Lower lobe of right lung (tissue), 2 donors: ENCODE results near the gene RHOBTB3. TPM values are rescaled to one million over a fixed set of nuclear protein-coding genes. Genes with fewer than 3 reads are reported as not detected.

Experiments
- ATAC-seq, 2 donors: fragments of 200-7000 bp; cut with Tn5 transposase; one replicate each; pipeline ENCODE4 v1.9.1; 2020 to 2022; ENCODE audit warnings: mild to moderate bottlenecking in 2 of 2, moderate library complexity in 2 of 2
- DNase-seq: peaks from one replicate; pipeline ENCODE4 v3.0.0-alpha.2; 2020
- H3K27ac ChIP-seq: fragments of 200-600 bp; one replicate; pipeline ENCODE4 v1.8.0; 2022
- H3K27me3 ChIP-seq: fragments of 200-600 bp; one replicate; pipeline ENCODE4 v1.8.0; 2022; ENCODE audit warnings: low read depth
- H3K36me3 ChIP-seq: fragments of 200-600 bp; one replicate; pipeline ENCODE4 v1.8.0; 2022; ENCODE audit warnings: mild to moderate bottlenecking
- H3K4me1 ChIP-seq: fragments of 200-600 bp; one replicate; pipeline ENCODE4 v1.8.0; 2022
- H3K4me3 ChIP-seq: fragments of 200-600 bp; one replicate; pipeline ENCODE4 v1.8.0; 2022; ENCODE audit warnings: mild to moderate bottlenecking
- H3K9me3 ChIP-seq: fragments of 200-600 bp; one replicate; pipeline ENCODE4 v1.8.0; 2022
- CTCF ChIP-seq: fragments of 200-600 bp; IDR thresholded peaks from one replicate; pipeline ENCODE4 v1.8.0; 2022; ENCODE audit warnings: antibody characterized with exemption, mild to moderate bottlenecking
- intact Hi-C: fragments of 100-400 bp; cut with DNase I; formaldehyde crosslinking; loops from one replicate; pipeline ENCODE4 v1.11.0; 2022
- total RNA-seq: library from RNA; stranded (reverse); fragmentation: NEBNext Ultra II Directional; extraction: Animal tissue kit (Norgen Biotek cat#: 25700); gene quantifications from one replicate; pipeline ENCODE4 v1.2.1, GENCODE V29; 2021
- donor health status: DM: no; HTN: yes; CAD: no; lungs with severe emphysema.

RHOBTB3 gene
- total RNA-seq, 1 donor from 2014 or later = 51.7 TPM

- intact Hi-C loops = no loop called here
- no peaks in the 10 kb centered on the region for H3K27me3 ChIP-seq
- no peaks in the 10 kb centered on the region for H3K9me3 ChIP-seq
- peaks cover 8% of the 10 kb centered on the region for H3K36me3 ChIP-seq
- H3K4me1 ChIP-seq = no peaks in the 10 kb centered on the region
- no peak overlapping the region for H3K27ac ChIP-seq
- TF ChIP-seq CTCF = no peak
- ATAC-seq (peak; percentile 13 to 54), DNase-seq (no peak)
- H3K4me3 ChIP-seq = no peak overlapping the region
Measured at GRCh38 chr5:95773335-95774059, 42.4 kb downstream of the RHOBTB3 start.

- Histone ChIP-seq H3K4me1 (peaks cover 31% of the 10 kb centered on the region), H3K27ac (no peak overlapping the region), H3K36me3 (peaks cover 6% of the 10 kb centered on the region), H3K9me3 (no peaks in the 10 kb centered on the region), H3K27me3 (no peaks in the 10 kb centered on the region), H3K4me3 (no peak overlapping the region)
- DNase-seq (no peak), ATAC-seq (no peak)
- no peak for TF ChIP-seq CTCF
- intact Hi-C loops = no loop called here
Measured at GRCh38 chr5:95777441-95777840, 46.3 kb downstream of the RHOBTB3 start.

- H3K9me3 ChIP-seq = no peaks in the 10 kb centered on the region
- H3K27me3 ChIP-seq = no peaks in the 10 kb centered on the region
- ATAC-seq (peak in 1 of 2 donors; percentile 23), DNase-seq (no peak)
- TF ChIP-seq CTCF = no peak
- H3K27ac ChIP-seq = peak overlapping the region; percentile 48
- peaks cover 6% of the 10 kb centered on the region for H3K36me3 ChIP-seq
- H3K4me1 ChIP-seq = peaks cover 31% of the 10 kb centered on the region
- H3K4me3 ChIP-seq = no peak overlapping the region
- intact Hi-C loops = no loop called here
Measured at GRCh38 chr5:95778713-95779436, 47.7 kb downstream of the RHOBTB3 start.

- peaks cover 6% of the 10 kb centered on the region for H3K36me3 ChIP-seq
- ATAC-seq = peak; percentile 37 to 41
- no peak overlapping the region for H3K4me3 ChIP-seq
- intact Hi-C loops = loop anchor here (5.0 kb wide), 1 partner anchor 68 kb away; no protein-coding TSS in a partner anchor
- H3K27ac ChIP-seq = peak overlapping the region; percentile 48
- DNase-seq = no peak
- no peaks in the 10 kb centered on the region for H3K9me3 ChIP-seq
- no peaks in the 10 kb centered on the region for H3K27me3 ChIP-seq
- H3K4me1 ChIP-seq = peaks cover 35% of the 10 kb centered on the region
- no peak for TF ChIP-seq CTCF
Measured at GRCh38 chr5:95779611-95780010, 48.5 kb downstream of the RHOBTB3 start.

- peaks cover 6% of the 10 kb centered on the region for H3K36me3 ChIP-seq
- H3K4me3 ChIP-seq = no peak overlapping the region
- intact Hi-C loops = loop anchor here (5.0 kb wide), 1 partner anchor 67 kb away; no protein-coding TSS in a partner anchor
- no peaks in the 10 kb centered on the region for H3K27me3 ChIP-seq
- ATAC-seq (peak; percentile 15 to 18), DNase-seq (no peak)
- H3K27ac ChIP-seq = peak overlapping the region; percentile 48
- peaks cover 39% of the 10 kb centered on the region for H3K4me1 ChIP-seq
- H3K9me3 ChIP-seq = no peaks in the 10 kb centered on the region
- no peak for TF ChIP-seq CTCF
Measured at GRCh38 chr5:95780597-95780996, 49.5 kb downstream of the RHOBTB3 start.
